GM21529 (cell line): ENCODE measurements around the gene ERMARD.

ENCODE experiments used
- ATAC-seq: cut with Tn5 transposase; IDR thresholded peaks from one replicate; pipeline ENCODE4 v1.9.1; 2021; ENCODE audit not compliant: unreplicated experiment

The ERMARD gene

GRCh38 chr6:169801396-169802160 is 50.2 kb downstream of the ERMARD start:
- no peak for ATAC-seq

GRCh38 chr6:169802790-169803189 is 51.4 kb downstream of the ERMARD start:
- no peak for ATAC-seq

- ATAC-seq: peak; percentile 65
Measured at GRCh38 chr6:169803271-169803811, 51.9 kb downstream of the ERMARD start.

GRCh38 chr6:169803816-169804340 is 52.5 kb downstream of the ERMARD start:
- ATAC-seq: no peak

- ATAC-seq: no peak
Measured at GRCh38 chr6:169804427-169804826, 53.0 kb downstream of the ERMARD start.

- no peak for ATAC-seq
Measured at GRCh38 chr6:169805242-169805838, 53.9 kb downstream of the ERMARD start.

GRCh38 chr6:169806701-169807100 is 55.3 kb downstream of the ERMARD start:
- no peak for ATAC-seq

- ATAC-seq: no peak
Measured at GRCh38 chr6:169807229-169807628, 55.8 kb downstream of the ERMARD start.

GRCh38 chr6:169807699-169808607 is 56.5 kb downstream of the ERMARD start:
- no peak for ATAC-seq

- no peak for ATAC-seq
Measured at GRCh38 chr6:169808608-169808967, 57.2 kb downstream of the ERMARD start.

- no peak for ATAC-seq
Measured at GRCh38 chr6:169809386-169809785, 58.0 kb downstream of the ERMARD start.

- ATAC-seq: no peak
Measured at GRCh38 chr6:169810066-169810989, 58.9 kb downstream of the ERMARD start.

- no peak for ATAC-seq
Measured at GRCh38 chr6:169811072-169811471, 59.6 kb downstream of the ERMARD start.

- no peak for ATAC-seq
Measured at GRCh38 chr6:169811521-169812256, 60.3 kb downstream of the ERMARD start.

GRCh38 chr6:169812257-169812644 is 60.8 kb downstream of the ERMARD start:
- no peak for ATAC-seq

- ATAC-seq: no peak
Measured at GRCh38 chr6:169813969-169814368, 62.5 kb downstream of the ERMARD start.

GRCh38 chr6:169816054-169816453 is 64.6 kb downstream of the ERMARD start:
- no peak for ATAC-seq

- ATAC-seq: no peak
Measured at GRCh38 chr6:169816975-169817374, 65.6 kb downstream of the ERMARD start.

GRCh38 chr6:169820358-169820757 is 68.9 kb downstream of the ERMARD start:
- no peak for ATAC-seq
